HUDEP-2 (cell line): ENCODE results near the gene ZNF831.

Source experiments
- DNase-seq, 76 experiments: peaks; one replicate each; lab custom pipeline; 2025; ENCODE audit not compliant: unreplicated experiment in 76 of 76; lab: John Stamatoyannopoulos, UW

The ZNF831 gene

DNA sequence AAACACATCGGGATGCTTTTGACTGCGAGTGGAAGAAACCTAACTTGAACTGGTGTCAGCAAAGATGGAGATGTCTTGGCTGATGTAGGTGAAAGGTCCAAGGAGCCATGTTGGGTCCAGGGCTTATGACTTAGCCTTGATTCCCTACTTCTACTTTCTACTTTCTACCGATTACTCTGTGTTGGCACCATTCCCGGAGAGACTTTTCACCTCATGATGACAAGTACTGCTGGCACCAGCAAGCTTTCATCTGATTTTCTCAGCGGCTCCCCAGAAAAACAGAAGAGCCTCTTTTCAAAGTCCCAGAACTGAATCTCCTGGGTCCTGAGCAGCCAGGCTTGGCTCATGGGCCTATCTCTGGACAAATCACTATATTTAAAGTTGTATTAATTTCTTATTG, 131.9 kb downstream of the ZNF831 start:
- no peak for DNase-seq

DNA sequence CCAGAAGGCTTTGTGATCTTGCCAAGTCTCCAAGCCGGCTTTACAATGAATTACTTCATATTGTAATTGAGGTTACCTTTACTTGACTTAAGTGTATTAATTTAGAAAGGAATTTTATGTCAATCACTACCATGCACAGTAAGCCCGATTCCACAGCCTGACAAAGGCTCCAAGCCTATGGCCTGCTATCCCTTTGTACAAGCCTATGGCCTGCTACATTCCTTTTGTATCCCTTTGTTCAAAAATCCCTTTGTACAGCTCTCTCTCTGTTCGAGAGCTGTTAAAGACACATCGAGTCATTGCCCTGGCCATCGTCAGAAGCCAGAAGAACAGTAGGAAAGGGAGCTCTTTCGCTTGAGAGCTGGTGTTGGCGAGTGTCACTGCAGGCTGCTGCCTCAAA, 134.1 kb downstream of the ZNF831 start:
- no peak for DNase-seq

DNA sequence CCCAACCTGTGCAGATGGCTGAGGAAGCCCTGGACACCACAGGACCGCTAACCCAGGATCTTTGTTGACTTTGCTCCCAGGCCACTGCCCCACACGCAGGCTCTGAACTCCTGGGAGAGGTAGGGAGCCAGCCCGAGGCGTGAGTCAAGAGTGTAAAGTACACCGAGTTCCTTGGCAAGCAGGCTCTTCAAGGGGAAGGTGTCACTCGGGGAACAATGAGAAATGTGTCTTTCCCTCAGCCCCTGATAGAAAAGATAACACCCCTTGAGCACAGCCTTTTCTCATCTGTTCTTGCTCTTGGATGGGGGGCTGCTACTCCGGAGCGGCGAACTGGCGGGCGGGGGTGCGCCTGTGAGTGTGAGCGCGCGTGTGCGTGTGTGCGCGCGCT, 136.3 kb downstream of the ZNF831 start:
- no peak for DNase-seq

DNA sequence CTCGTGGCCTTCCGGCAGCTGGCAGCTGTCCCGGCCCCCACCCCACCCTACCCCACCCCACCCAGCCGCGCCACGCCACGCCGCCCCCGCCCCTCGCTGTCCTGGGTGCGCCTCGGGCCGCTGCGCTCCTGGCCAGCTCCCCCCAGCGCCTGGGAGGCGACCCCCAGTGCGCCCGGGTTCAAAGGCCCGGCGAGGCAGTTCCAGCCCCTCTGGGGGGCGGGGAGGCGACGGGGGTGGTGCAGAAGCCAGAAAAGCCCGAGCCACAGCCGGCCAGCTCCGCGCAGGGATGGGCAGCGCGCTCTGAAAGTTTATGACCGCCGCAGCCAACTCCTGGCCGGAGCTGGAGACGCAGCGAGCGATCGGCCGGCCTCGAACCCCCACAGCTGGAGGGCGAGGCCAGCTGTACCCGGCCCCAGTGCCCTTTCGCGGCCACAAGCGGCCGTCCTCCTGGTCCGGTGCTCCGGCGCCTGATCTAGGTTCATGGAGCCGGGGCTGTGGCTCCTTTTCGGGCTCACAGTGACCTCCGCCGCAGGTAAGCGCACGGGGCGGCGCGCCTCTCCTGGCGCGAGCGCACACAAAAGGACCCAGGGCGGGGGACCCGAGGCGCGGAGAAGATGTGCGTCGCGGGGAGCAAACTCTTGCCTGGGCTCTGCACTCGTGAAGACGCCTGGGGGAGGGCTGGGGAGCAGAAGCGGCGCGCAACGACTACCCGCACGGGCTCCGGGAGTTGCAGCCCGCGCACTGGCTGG, 136.9 kb downstream of the ZNF831 start, which contains the start of gene EDN3:
EDN3 (plus strand) TSS at position 279 of the 749 bp plus-strand sequence; CDS start at position 481, 202 bp downstream.
- no peak for DNase-seq

DNA sequence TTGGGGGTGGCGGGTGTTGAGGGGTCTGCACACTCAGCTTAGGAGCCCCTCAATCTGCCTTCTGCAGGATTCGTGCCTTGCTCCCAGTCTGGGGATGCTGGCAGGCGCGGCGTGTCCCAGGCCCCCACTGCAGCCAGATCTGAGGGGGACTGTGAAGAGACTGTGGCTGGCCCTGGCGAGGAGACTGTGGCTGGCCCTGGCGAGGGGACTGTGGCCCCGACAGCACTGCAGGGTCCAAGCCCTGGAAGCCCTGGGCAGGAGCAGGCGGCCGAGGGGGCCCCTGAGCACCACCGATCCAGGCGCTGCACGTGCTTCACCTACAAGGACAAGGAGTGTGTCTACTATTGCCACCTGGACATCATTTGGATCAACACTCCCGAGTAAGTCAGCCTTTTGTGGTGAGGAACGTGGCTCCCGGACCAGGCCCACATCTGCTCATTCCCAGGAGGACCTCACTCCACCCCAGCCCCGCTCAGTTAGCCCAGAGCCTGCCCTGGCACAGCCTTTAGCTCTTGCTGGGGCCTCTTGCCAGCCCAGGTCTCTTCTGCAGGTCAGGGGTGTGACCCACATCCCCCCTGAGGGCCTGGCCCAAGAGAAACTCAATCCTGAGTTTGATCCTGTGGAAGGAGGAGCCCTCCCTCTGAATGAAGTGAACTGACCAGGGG, 137.9 kb downstream of the ZNF831 start:
- no peak for DNase-seq

DNA sequence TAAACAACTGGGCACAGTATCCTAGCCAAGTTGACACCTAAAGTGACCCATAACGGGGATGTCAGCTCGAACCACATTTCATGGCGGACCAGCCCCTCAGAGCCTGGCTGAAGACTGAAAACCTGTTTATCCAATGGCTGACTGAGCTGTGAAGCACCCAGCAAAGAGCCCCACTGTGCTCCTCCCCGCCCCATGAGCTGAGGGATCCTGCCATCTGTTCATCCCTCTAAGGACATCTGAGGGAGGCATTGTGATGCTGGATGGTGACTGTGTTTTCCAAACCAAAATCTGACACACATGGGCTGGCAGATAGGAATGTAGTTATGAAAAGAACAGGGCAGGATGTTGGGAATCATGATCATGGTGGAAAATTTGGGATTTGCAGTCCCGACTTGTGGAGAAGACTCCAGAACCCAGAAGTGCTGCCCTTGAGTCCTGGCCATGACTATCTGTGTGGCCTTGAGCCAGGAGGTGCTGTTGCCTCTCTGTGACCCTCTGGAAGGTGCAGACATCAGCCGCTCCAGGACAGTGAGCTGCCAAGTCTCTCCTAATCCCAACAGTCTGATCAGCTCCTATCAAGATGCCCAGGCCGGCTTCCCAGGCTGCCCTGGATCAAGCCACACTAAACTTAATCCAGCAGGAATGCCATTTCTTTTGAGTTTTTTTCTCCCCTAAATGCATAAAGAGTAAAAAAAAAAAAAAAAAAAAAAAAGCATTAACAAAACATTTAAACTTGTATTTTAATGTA, 142.5 kb downstream of the ZNF831 start:
- no peak for DNase-seq

DNA sequence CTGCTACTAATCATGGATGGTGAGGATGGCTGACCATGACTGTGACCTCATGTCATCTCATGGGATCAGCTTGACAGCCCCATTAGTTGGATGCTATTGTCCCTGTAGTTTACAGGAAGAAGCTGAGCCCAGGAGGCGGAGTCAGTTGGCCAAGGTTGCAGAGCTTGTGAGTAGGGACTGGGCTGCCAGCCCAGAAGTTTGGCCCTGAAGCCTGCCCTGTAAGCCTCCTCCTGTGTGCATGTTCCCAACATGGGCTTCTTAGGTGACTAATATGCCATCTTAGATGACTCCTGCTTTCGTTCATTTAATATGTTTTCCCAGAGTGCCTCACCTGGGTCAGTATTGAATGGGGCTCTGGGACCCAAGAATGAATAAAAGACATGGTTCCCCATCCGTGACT, 143.6 kb downstream of the ZNF831 start:
- DNase-seq: no peak
